IMR-90 (cell line): ENCODE results near the gene HBZ. TPM values are rescaled to one million over a fixed set of nuclear protein-coding genes. Genes with fewer than 3 reads are reported as not detected.

ENCODE experiments used
- ATAC-seq: fragments of 200-7000 bp; cut with Tn5 transposase; 2 replicates; pipeline ENCODE4 v1.9.1; 2020; ENCODE audit warnings: low read depth, mild to moderate bottlenecking, moderate library complexity
- BruUV-seq: library from RNA; stranded (reverse); fragments of 400-500 nt; replicated peaks from 2 replicates; lab custom pipeline; 2021; lab: Mats Ljungman, UMichigan
- CTCF ChIA-PET: fragments of 300-600 bp; formaldehyde crosslinking; extraction: SDS; loops from one replicate; lab custom pipeline; 2021; ENCODE audit warnings: antibody characterized with exemption; lab: Yijun Ruan, JAX
- POLR2A ChIA-PET: fragments of 300-600 bp; sonication (Branson Sonifier 250); formaldehyde crosslinking; loops from one replicate; lab custom pipeline; 2022; ENCODE audit warnings: antibody characterized with exemption; ENCODE audit not compliant: unreplicated experiment; lab: Charles Lee
- DNase-seq: peaks from one replicate; pipeline ENCODE4 v3.0.0; 2013
- H2AFZ ChIP-seq: replicated peaks from 2 replicates; pipeline ENCODE3; 2013; ENCODE audit warnings: low read length, mild to moderate bottlenecking; ENCODE audit not compliant: poor library complexity
- H2AK5ac ChIP-seq: 2 replicates; pipeline ENCODE4 v1.6.1; 2013; ENCODE audit warnings: low read depth, low read length, inconsistent platforms
- H2AK9ac ChIP-seq: replicated peaks from 2 replicates; pipeline ENCODE3; 2013; ENCODE audit warnings: mild to moderate bottlenecking, low read depth, low read length, moderate library complexity; ENCODE audit not compliant: poor library complexity
- H2BK120ac ChIP-seq: 2 replicates; pipeline ENCODE4 v1.6.1; 2013; ENCODE audit warnings: low read depth, low read length, inconsistent platforms
- H2BK15ac ChIP-seq: 3 replicates; pipeline ENCODE4 v1.6.1; 2013; ENCODE audit warnings: low read depth, low read length, inconsistent platforms
- H2BK20ac ChIP-seq: 2 replicates; pipeline ENCODE4 v1.6.1; 2013; ENCODE audit warnings: low read depth, mild to moderate bottlenecking, inconsistent platforms, low read length, moderate library complexity
- H2BK5ac ChIP-seq: 2 replicates; pipeline ENCODE4 v1.6.1; 2013; ENCODE audit warnings: mild to moderate bottlenecking, low read depth, low read length, inconsistent platforms; ENCODE audit not compliant: poor library complexity, severe bottlenecking
- H3K14ac ChIP-seq: replicated peaks from 2 replicates; pipeline ENCODE4 v1.6.1; 2013; ENCODE audit warnings: low read depth, low read length, inconsistent platforms
- H3K18ac ChIP-seq: 2 replicates; pipeline ENCODE4 v1.6.1; 2013; ENCODE audit warnings: low read depth, low read length, control low read depth
- H3K23ac ChIP-seq: 2 replicates; pipeline ENCODE4 v1.6.1; 2013; ENCODE audit warnings: low read depth, low read length, inconsistent platforms
- H3K27ac ChIP-seq: 2 replicates; pipeline ENCODE4 v1.5.1; 2013; ENCODE audit warnings: mild to moderate bottlenecking, control low read depth, low read length; ENCODE audit not compliant: insufficient read depth
- H3K27me3 ChIP-seq: 2 replicates; pipeline ENCODE4 v1.6.1; 2013; ENCODE audit warnings: low read length; ENCODE audit not compliant: control insufficient read depth, insufficient read depth
- H3K36me3 ChIP-seq: 2 replicates; pipeline ENCODE4 v1.6.1; 2013; ENCODE audit warnings: low read length, mixed read lengths; ENCODE audit not compliant: control insufficient read depth, insufficient read depth
- H3K4ac ChIP-seq: 2 replicates; pipeline ENCODE4 v1.6.1; 2013; ENCODE audit warnings: low read depth, low read length, inconsistent platforms
- H3K4me1 ChIP-seq: 2 replicates; pipeline ENCODE4 v1.6.1; 2013; ENCODE audit warnings: low read length, mixed read lengths; ENCODE audit not compliant: control insufficient read depth, insufficient read depth
- H3K4me2 ChIP-seq: 2 replicates; pipeline ENCODE4 v1.6.1; 2013; ENCODE audit warnings: low read depth, mild to moderate bottlenecking, control low read depth, low read length, moderate library complexity
- H3K4me3 ChIP-seq: 2 replicates; pipeline ENCODE4 v1.5.1; 2013; ENCODE audit warnings: low read depth, mild to moderate bottlenecking, control low read depth, low read length, moderate library complexity; ENCODE audit not compliant: insufficient read depth
- H3K56ac ChIP-seq: 2 replicates; pipeline ENCODE4 v1.6.1; 2013; ENCODE audit warnings: low read length, inconsistent platforms; ENCODE audit not compliant: insufficient read depth; ENCODE audit errors: extremely low read depth
- H3K79me1 ChIP-seq, 2 experiments: 2 replicates each; pipeline ENCODE4 v1.6.1; 2013; ENCODE audit warnings: low read length in 2 of 2, inconsistent platforms in 1 of 2, low read depth in 1 of 2
- H3K9ac ChIP-seq: 2 replicates; pipeline ENCODE4 v1.6.1; 2013; ENCODE audit warnings: low read depth, low read length, control low read depth
- H3K9me1 ChIP-seq: 2 replicates; pipeline ENCODE4 v1.6.1; 2013; ENCODE audit warnings: low read length, inconsistent platforms; ENCODE audit not compliant: insufficient read depth
- H3K9me3 ChIP-seq: 2 replicates; pipeline ENCODE4 v1.6.1; 2013; ENCODE audit warnings: low read length; ENCODE audit not compliant: control insufficient read depth, insufficient read depth
- H4K20me1 ChIP-seq: 2 replicates; pipeline ENCODE4 v1.6.1; 2013; ENCODE audit warnings: low read length, inconsistent platforms; ENCODE audit not compliant: insufficient read depth
- H4K5ac ChIP-seq: 2 replicates; pipeline ENCODE4 v1.6.1; 2013; ENCODE audit warnings: mild to moderate bottlenecking, low read depth, low read length, control low read depth
- H4K8ac ChIP-seq, 2 experiments: 2 replicates each; pipeline ENCODE4 v1.6.1; 2013; ENCODE audit warnings: low read depth in 2 of 2, low read length in 2 of 2, control low read depth in 1 of 2, inconsistent platforms in 1 of 2
- H4K91ac ChIP-seq: 2 replicates; pipeline ENCODE4 v1.6.1; 2013; ENCODE audit warnings: low read depth, low read length, inconsistent platforms; ENCODE audit not compliant: insufficient read depth
- CEBPB ChIP-seq: IDR thresholded peaks from 2 replicates; pipeline ENCODE4 v1.6.1; 2012; ENCODE audit warnings: low read depth, low read length, improper control_type of control experiment
- CHD1 ChIP-seq: IDR thresholded peaks from 2 replicates; pipeline ENCODE4 v1.6.1; 2012; ENCODE audit warnings: low read depth, low read length, improper control_type of control experiment
- CTCF ChIP-seq: conservative IDR thresholded peaks from 2 replicates; pipeline ENCODE4 v1.5.1; 2012; ENCODE audit warnings: mild to moderate bottlenecking, low read depth, low read length, improper control_type of control experiment
- FOS ChIP-seq: fragments of 150-350 bp; IDR thresholded peaks from 2 replicates; pipeline ENCODE4 v1.6.1; 2016; ENCODE audit warnings: low read depth, low read length
- MAFK ChIP-seq: IDR thresholded peaks from 2 replicates; pipeline ENCODE4 v1.6.1; 2012; ENCODE audit warnings: low read depth, low read length, improper control_type of control experiment
- MAZ ChIP-seq: IDR thresholded peaks from 2 replicates; pipeline ENCODE4 v1.6.1; 2012; ENCODE audit warnings: low read depth, mild to moderate bottlenecking, low read length, improper control_type of control experiment, moderate library complexity, borderline replicate concordance
- NFE2L2 ChIP-seq: fragments of 150-350 bp; IDR thresholded peaks from 2 replicates; pipeline ENCODE4 v1.6.1; 2016; ENCODE audit warnings: low read depth, mild to moderate bottlenecking, low read length
- POLR2A ChIP-seq: IDR thresholded peaks from 2 replicates; pipeline ENCODE4 v1.6.1; 2012; ENCODE audit warnings: mild to moderate bottlenecking, low read depth, low read length
- RCOR1 ChIP-seq: IDR thresholded peaks from 2 replicates; pipeline ENCODE4 v1.6.1; 2012; ENCODE audit warnings: mild to moderate bottlenecking, low read length, improper control_type of control experiment; ENCODE audit not compliant: insufficient replicate concordance
- RFX5 ChIP-seq: IDR thresholded peaks from 2 replicates; pipeline ENCODE4 v1.8.0; 2012; ENCODE audit warnings: low read depth, mild to moderate bottlenecking, low read length, moderate library complexity
- WGBS, 2 experiments: methylation state at CpG; one replicate each; pipeline versions ENCODE4 v1.1.5 to v1.1.7; 2013; ENCODE audit warnings: missing lambda C conversion rate in 2 of 2; ENCODE audit not compliant: insufficient read length in 1 of 2; ENCODE audit errors: extremely low coverage in 2 of 2; 5-methylcytosine and 5-hydroxymethylcytosine counted together
- dilution Hi-C: fragments of 300-500 bp; cut with HindIII; formaldehyde crosslinking; loops from one replicate; pipeline ENCODE4 v1.14.3; 2018; ENCODE audit warnings: low sequenced_read_pairs; ENCODE audit not compliant: unreplicated experiment
- in situ Hi-C: fragments of 300-500 bp; cut with MboI; formaldehyde crosslinking; loops from 3 replicates; pipeline ENCODE4 v1.14.3; 2019; ENCODE audit warnings: low sequenced_read_pairs, inconsistent platforms, mixed read lengths
- intact Hi-C: fragments of 100-400 bp; cut with micrococcal nuclease; formaldehyde crosslinking; loops from 2 replicates; pipeline ENCODE4 v1.10.0; 2022
- polyA plus RNA-seq, 3 experiments: library from polyadenylated mRNA; depleted of rRNA; stranded (reverse); fragments of >200 nt; gene quantifications; 2 replicates each; pipeline ENCODE4 v1.2.3, GENCODE V29; 2012; ENCODE audit warnings: low replicate concordance in 1 of 3
- total RNA-seq: library from RNA; depleted of rRNA; stranded (reverse); fragments of >200 nt; gene quantifications from 2 replicates; pipeline ENCODE4 v1.2.3, GENCODE V29; 2012
- TF ChIP-seq, protein P1 (sequence below): fragments of 150-350 bp; IDR thresholded peaks from 2 replicates; pipeline ENCODE4 v1.6.1; 2016; ENCODE audit warnings: low read depth, mild to moderate bottlenecking, low read length, moderate library complexity, borderline replicate concordance
- TF ChIP-seq, protein P2 (sequence below): fragments of 150-350 bp; IDR thresholded peaks from 2 replicates; pipeline ENCODE4 v1.6.1; 2017; ENCODE audit warnings: mild to moderate bottlenecking, antibody characterized with exemption, low read length, low read depth

Gene HBZ
- total and polyA plus RNA-seq, 2 of the 4 experiments (the other 2 are of a cell fraction): not detected

- TF ChIP-seq CEBPB (no peak), RCOR1 (no peak), CHD1 (no peak), MAZ (no peak), FOS (no peak), POLR2A (no peak), NFE2L2 (no peak), MAFK (no peak), CTCF (no peak), RFX5 (no peak)
- TF ChIP-seq, protein P1, sequence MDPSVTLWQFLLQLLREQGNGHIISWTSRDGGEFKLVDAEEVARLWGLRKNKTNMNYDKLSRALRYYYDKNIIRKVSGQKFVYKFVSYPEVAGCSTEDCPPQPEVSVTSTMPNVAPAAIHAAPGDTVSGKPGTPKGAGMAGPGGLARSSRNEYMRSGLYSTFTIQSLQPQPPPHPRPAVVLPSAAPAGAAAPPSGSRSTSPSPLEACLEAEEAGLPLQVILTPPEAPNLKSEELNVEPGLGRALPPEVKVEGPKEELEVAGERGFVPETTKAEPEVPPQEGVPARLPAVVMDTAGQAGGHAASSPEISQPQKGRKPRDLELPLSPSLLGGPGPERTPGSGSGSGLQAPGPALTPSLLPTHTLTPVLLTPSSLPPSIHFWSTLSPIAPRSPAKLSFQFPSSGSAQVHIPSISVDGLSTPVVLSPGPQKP: no peak
- TF ChIP-seq, protein P2, sequence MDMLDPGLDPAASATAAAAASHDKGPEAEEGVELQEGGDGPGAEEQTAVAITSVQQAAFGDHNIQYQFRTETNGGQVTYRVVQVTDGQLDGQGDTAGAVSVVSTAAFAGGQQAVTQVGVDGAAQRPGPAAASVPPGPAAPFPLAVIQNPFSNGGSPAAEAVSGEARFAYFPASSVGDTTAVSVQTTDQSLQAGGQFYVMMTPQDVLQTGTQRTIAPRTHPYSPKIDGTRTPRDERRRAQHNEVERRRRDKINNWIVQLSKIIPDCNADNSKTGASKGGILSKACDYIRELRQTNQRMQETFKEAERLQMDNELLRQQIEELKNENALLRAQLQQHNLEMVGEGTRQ: no peak
- CTCF ChIA-PET: no interaction called here
These were observed 9.4 kb upstream of the HBZ start for GRCh38 chr16:143047-143446.

More at GRCh38 chr16:143047-143446, 9.4 kb upstream of the HBZ start:
- H2AK5ac ChIP-seq: no peak overlapping the region
- no peaks in the 10 kb centered on the region for H3K4me1 ChIP-seq
- in situ Hi-C loops (no loop called here), dilution Hi-C loops (no loop called here), intact Hi-C loops (no loop called here)
- H2BK20ac ChIP-seq: no peak overlapping the region
- no peaks in the 10 kb centered on the region for H4K20me1 ChIP-seq
- H3K9me3 ChIP-seq: no peaks in the 10 kb centered on the region
- H3K4me2 ChIP-seq: no peak overlapping the region
- no peak overlapping the region for H3K18ac ChIP-seq
- H4K8ac ChIP-seq: no peak overlapping the region
- POLR2A ChIA-PET: no interaction called here
- no TSS peak for BruUV-seq
- no CpG with 5 or more reads among the region's 6 CpGs for WGBS, 2 experiments
- H3K4ac ChIP-seq: no peak overlapping the region
- no peak for ATAC-seq
- H2AK9ac ChIP-seq: peak overlapping the region; percentile 61
- no peak overlapping the region for H2BK15ac ChIP-seq
- no peaks in the 10 kb centered on the region for H3K27me3 ChIP-seq
- no peak overlapping the region for H3K27ac ChIP-seq
- H3K79me1 ChIP-seq: peaks cover 0 to under 1% of the 10 kb centered on the region in 2 experiments; a peak in 1 of 4 replicates
- no peak overlapping the region for H4K5ac ChIP-seq
- no peak overlapping the region for H3K56ac ChIP-seq
- H2AFZ ChIP-seq: peak overlapping the region; percentile 71
- no peak overlapping the region for H3K23ac ChIP-seq
- no peak overlapping the region for H2BK120ac ChIP-seq
- H4K91ac ChIP-seq: no peak overlapping the region
- no peak overlapping the region for H3K9ac ChIP-seq
- H3K36me3 ChIP-seq: no peaks in the 10 kb centered on the region
- H3K14ac ChIP-seq: no peak overlapping the region
- no peak overlapping the region for H3K4me3 ChIP-seq
- H2BK5ac ChIP-seq: no peak overlapping the region
- no peaks in the 10 kb centered on the region for H3K9me1 ChIP-seq
- DNase-seq: no peak
